HG03066 (cell line): Measurements from ENCODE around the gene BSG.

Source experiments
- ATAC-seq: cut with Tn5 transposase; IDR thresholded peaks from one replicate; pipeline ENCODE4 v1.9.1; 2021; ENCODE audit warnings: low read depth; ENCODE audit not compliant: unreplicated experiment

The BSG gene

GRCh38 chr19:539429-540030 lies 32.9 kb upstream of the BSG start:
- no peak for ATAC-seq

- no peak for ATAC-seq
Measured at GRCh38 chr19:540867-541637, 31.3 kb upstream of the BSG start.

- no peak for ATAC-seq
Measured at GRCh38 chr19:541699-542098, 30.7 kb upstream of the BSG start.

- ATAC-seq = no peak
Measured at GRCh38 chr19:542173-542866, 30.1 kb upstream of the BSG start.

- ATAC-seq = no peak
Measured at GRCh38 chr19:543910-544608, 28.3 kb upstream of the BSG start, which contains the start of gene GZMM. Gene GZMM (plus strand): TSS chr19:544053. CDS start chr19:544072, 19 bp downstream.

- no peak for ATAC-seq
Measured at GRCh38 chr19:547117-547516, 25.3 kb upstream of the BSG start.

GRCh38 chr19:547836-548720 lies 24.3 kb upstream of the BSG start:
- no peak for ATAC-seq

- ATAC-seq = no peak
Measured at GRCh38 chr19:548886-549830, 23.2 kb upstream of the BSG start.

- ATAC-seq = no peak
Measured at GRCh38 chr19:554817-555216, 17.6 kb upstream of the BSG start.

GRCh38 chr19:555474-555808 lies 17.0 kb upstream of the BSG start:
- no peak for ATAC-seq

- no peak for ATAC-seq
Measured at GRCh38 chr19:556611-557382, 15.6 kb upstream of the BSG start.

- ATAC-seq = no peak
Measured at GRCh38 chr19:558770-559439, 13.5 kb upstream of the BSG start.

- ATAC-seq = no peak
Measured at GRCh38 chr19:560121-560520, 12.3 kb upstream of the BSG start.

- ATAC-seq = no peak
Measured at GRCh38 chr19:566403-566802, 6.0 kb upstream of the BSG start.

GRCh38 chr19:566844-567243 lies 5.6 kb upstream of the BSG start:
- ATAC-seq = no peak

- ATAC-seq = no peak
Measured at GRCh38 chr19:567296-567900, 5.0 kb upstream of the BSG start.

GRCh38 chr19:570251-570686 lies 2.1 kb upstream of the BSG start:
- no peak for ATAC-seq
